Measurements from ENCODE around the gene ASMT. TPM values are rescaled to one million over a fixed set of nuclear protein-coding genes. Genes with fewer than 3 reads are reported as not detected.

The ASMT gene
- total and polyA plus RNA-seq, 2 of the 4 experiments (the other 2 are of a cell fraction), result not detected

GRCh38 chrX:1661922-1662221, 47.0 kb downstream of the ASMT start:
- Histone ChIP-seq H3K27me3 (ENCODE audit: control insufficient read depth, insufficient read depth, low read length) (no peaks in the 10 kb centered on the region), H3K79me1 (ENCODE audit: low read depth in 1 of 2, low read length in 2 of 2) (no peaks in the 10 kb centered on the region), H3K4me3 (ENCODE audit: insufficient read depth, low read depth, low read length) (no peak overlapping the region), H3K4me1 (ENCODE audit: control insufficient read depth, insufficient read depth, low read length) (no peaks in the 10 kb centered on the region), H3K9me3 (ENCODE audit: control insufficient read depth, insufficient read depth, low read length) (peaks cover 8% of the 10 kb centered on the region; the same call in 1 of the 2 replicates), H3K9me1 (ENCODE audit: insufficient read depth, low read length) (no peaks in the 10 kb centered on the region), H3K56ac (ENCODE audit: extremely low read depth, insufficient read depth, low read length) (no peak overlapping the region), H3K4me2 (ENCODE audit: low read depth, low read length) (no peak overlapping the region), H2BK5ac (ENCODE audit: low read depth, low read length, poor library complexity, severe bottlenecking) (no peak overlapping the region), H4K5ac (ENCODE audit: low read depth, low read length) (no peak overlapping the region), H3K36me3 (ENCODE audit: control insufficient read depth, insufficient read depth, low read length) (no peaks in the 10 kb centered on the region), H2AK5ac (ENCODE audit: low read depth, low read length) (no peak overlapping the region), H3K23ac (ENCODE audit: low read depth, low read length) (no peak overlapping the region), H2AFZ (replicated peaks; ENCODE audit: low read length, poor library complexity) (no peak overlapping the region), H2BK120ac (ENCODE audit: low read depth, low read length) (no peak overlapping the region), H3K4ac (ENCODE audit: low read depth, low read length) (no peak overlapping the region), H3K9ac (ENCODE audit: low read depth, low read length) (no peak overlapping the region), H4K91ac (ENCODE audit: insufficient read depth, low read depth, low read length) (no peak overlapping the region), H3K27ac (ENCODE audit: insufficient read depth, low read length) (no peak overlapping the region), H4K20me1 (ENCODE audit: insufficient read depth, low read length) (no peaks in the 10 kb centered on the region), H3K18ac (ENCODE audit: low read depth, low read length) (no peak overlapping the region), H4K8ac (ENCODE audit: low read depth in 2 of 2, low read length in 2 of 2) (no peak overlapping the region), H2BK15ac (ENCODE audit: low read depth, low read length) (no peak overlapping the region), H2AK9ac (replicated peaks; ENCODE audit: low read depth, low read length, poor library complexity) (no peak overlapping the region), H3K14ac (replicated peaks; ENCODE audit: low read depth, low read length) (no peak overlapping the region), H2BK20ac (ENCODE audit: low read depth, low read length) (no peak overlapping the region)
- ATAC-seq (ENCODE audit: low read depth) (no peak), DNase-seq (no peak)
- 87% methylated on average over 10 of the region's 15 CpGs; no CpG with 5 or more reads in 1 of the 2 experiments for WGBS, 2 experiments (ENCODE audit: extremely low coverage in 2 of 2, insufficient read length in 1 of 2)
- no peak for TF ChIP-seq FOS (IDR thresholded peaks at IDR 0.05; ENCODE audit: low read depth, low read length)
- no peak for TF ChIP-seq SMC3 (IDR thresholded peaks at IDR 0.05; ENCODE audit: low read depth, low read length)
- no peak for TF ChIP-seq POLR2A (IDR thresholded peaks at IDR 0.05; ENCODE audit: low read depth, low read length)
- TF ChIP-seq RFX5 (IDR thresholded peaks at IDR 0.05; ENCODE audit: low read depth, low read length), result no peak
- no peak for TF ChIP-seq CHD1 (IDR thresholded peaks at IDR 0.05; ENCODE audit: low read depth, low read length)
- no peak for TF ChIP-seq RAD21 (IDR thresholded peaks at IDR 0.05; ENCODE audit: low read length)
- no peak for TF ChIP-seq NFE2L2 (IDR thresholded peaks at IDR 0.05; ENCODE audit: low read depth, low read length)
- TF ChIP-seq RCOR1 (IDR thresholded peaks at IDR 0.05; ENCODE audit: insufficient replicate concordance, low read length), result no peak
- no peak for TF ChIP-seq CTCF (conservative IDR thresholded peaks at IDR 0.05; ENCODE audit: low read depth, low read length)
- TF ChIP-seq MXI1 (IDR thresholded peaks at IDR 0.05; ENCODE audit: borderline replicate concordance, low read depth, low read length), result no peak
- no peak for TF ChIP-seq USF2 (IDR thresholded peaks at IDR 0.05; ENCODE audit: low read depth, low read length)
- TF ChIP-seq MAFK (IDR thresholded peaks at IDR 0.05; ENCODE audit: low read depth, low read length), result no peak
- TF ChIP-seq ELK1 (IDR thresholded peaks at IDR 0.05; ENCODE audit: borderline replicate concordance, low read depth, low read length), result no peak
- TF ChIP-seq CEBPB (IDR thresholded peaks at IDR 0.05; ENCODE audit: low read depth, low read length), result no peak
- TF ChIP-seq BHLHE40 (IDR thresholded peaks at IDR 0.05; ENCODE audit: low read depth, low read length), result no peak
- no peak for TF ChIP-seq MAZ (IDR thresholded peaks at IDR 0.05; ENCODE audit: borderline replicate concordance, low read depth, low read length)
- no TSS peak for BruUV-seq (replicated peaks)
- in situ Hi-C loops (cut with MboI; ENCODE audit: low sequenced_read_pairs) (no loop called here), intact Hi-C loops (cut with micrococcal nuclease) (no loop called here), dilution Hi-C loops (cut with HindIII; ENCODE audit: low sequenced_read_pairs, unreplicated experiment) (no loop called here)
- POLR2A ChIA-PET (ENCODE audit: unreplicated experiment), result no interaction called here
- CTCF ChIA-PET, result no interaction called here

Measured in IMR-90 (cell line).